Brain microvascular endothelial cell (primary cell): ENCODE measurements around the gene PLEKHJ1.
A peak's percentile ranks its signal among the peaks of the same experiment; 100 is the strongest.

Experiments
- DNase-seq: peaks from one replicate; pipeline ENCODE4 v3.0.0-alpha.2; 2020
- H3K27ac ChIP-seq: fragments of 250-450 bp; sonication (Bioruptor Pico); 2 replicates; pipeline ENCODE4 v1.5.1; 2020; ENCODE audit warnings: mild to moderate bottlenecking, moderate library complexity
- H3K27me3 ChIP-seq: fragments of 250-450 bp; sonication (Bioruptor Pico); replicated peaks from 2 replicates; pipeline ENCODE4 v1.5.1; 2020; ENCODE audit warnings: mild to moderate bottlenecking
- H3K36me3 ChIP-seq: fragments of 250-450 bp; sonication (Bioruptor Pico); replicated peaks from 2 replicates; pipeline ENCODE4 v1.5.1; 2020; ENCODE audit warnings: mild to moderate bottlenecking
- H3K4me3 ChIP-seq: 2 replicates; pipeline ENCODE4 v1.5.1; 2011; ENCODE audit warnings: low read depth, mild to moderate bottlenecking, control low read depth, low read length, moderate library complexity
- CTCF ChIP-seq: IDR thresholded peaks from 2 replicates; pipeline ENCODE4 v1.5.1; 2011; ENCODE audit warnings: low read depth, mild to moderate bottlenecking, moderate library complexity, low read length, control low read depth, inconsistent platforms; ENCODE audit errors: missing control alignments
- in situ Hi-C: cut with HindIII; loops from 2 replicates; pipeline ENCODE4 v1.10.0; 2017; ENCODE audit warnings: low sequenced_read_pairs, low pct_ligation_motif_present

Gene PLEKHJ1

GRCh38 chr19:2234996-2235380 is 1.1 kb downstream of the PLEKHJ1 start:
- Histone ChIP-seq H3K27me3 (no peaks in the 10 kb centered on the region), H3K27ac (no peak overlapping the region), H3K36me3 (peaks cover 31% of the 10 kb centered on the region), H3K4me3 (peak overlapping the region; percentile 81)
- DNase-seq: no peak
- no peak for TF ChIP-seq CTCF
- in situ Hi-C loops: loop anchor here (5.0 kb wide), 1 partner anchor 92 kb away; the partner anchor contains the start of genes LSM7 and SPPL2B

GRCh38 chr19:2233601-2234280 is 2.4 kb downstream of the PLEKHJ1 start:
- no peak for TF ChIP-seq CTCF
- Histone ChIP-seq H3K36me3 (peaks cover 43% of the 10 kb centered on the region), H3K4me3 (no peak overlapping the region), H3K27ac (no peak overlapping the region), H3K27me3 (no peaks in the 10 kb centered on the region)
- in situ Hi-C loops: no loop called here
- DNase-seq: no peak

GRCh38 chr19:2232286-2233151 is 3.6 kb downstream of the PLEKHJ1 start:
- no peak overlapping the region for H3K27ac ChIP-seq
- no peak overlapping the region for H3K4me3 ChIP-seq
- in situ Hi-C loops: no loop called here
- peak; percentile 29 for TF ChIP-seq CTCF
- no peak for DNase-seq
- H3K36me3 ChIP-seq: peaks cover 52% of the 10 kb centered on the region
- no peaks in the 10 kb centered on the region for H3K27me3 ChIP-seq

GRCh38 chr19:2231621-2232221 is 4.4 kb downstream of the PLEKHJ1 start:
- peak; percentile 25 for TF ChIP-seq CTCF
- Histone ChIP-seq H3K27ac (no peak overlapping the region), H3K4me3 (no peak overlapping the region), H3K27me3 (no peaks in the 10 kb centered on the region), H3K36me3 (peaks cover 55% of the 10 kb centered on the region)
- in situ Hi-C loops: no loop called here
- DNase-seq: no peak

- no peak for TF ChIP-seq CTCF
- no peak for DNase-seq
- in situ Hi-C loops: no loop called here
- H3K27me3 ChIP-seq: no peaks in the 10 kb centered on the region
- H3K36me3 ChIP-seq: peaks cover 62% of the 10 kb centered on the region
- H3K4me3 ChIP-seq: no peak overlapping the region
- no peak overlapping the region for H3K27ac ChIP-seq
Observed at GRCh38 chr19:2230807-2231533, 5.2 kb downstream of the PLEKHJ1 start.
